ENCODE measurements around the gene UTS2R. TPM values are rescaled to one million over a fixed set of nuclear protein-coding genes. Genes with fewer than 3 reads are reported as not detected.

UTS2R gene
- total RNA-seq, 2 donors from 2014 or later, result 0.40 TPM; not detected in 1

GRCh38 chr17:82386255-82386831 lies 14.8 kb downstream of the UTS2R start:
- DNase-seq, result no peak
- H3K27ac ChIP-seq (ENCODE audit: low read depth, low read length), result no peak overlapping the region
- no peaks in the 10 kb centered on the region for H3K36me3 ChIP-seq (ENCODE audit: control insufficient read depth, insufficient read depth, low read length)
- H3K9ac ChIP-seq (ENCODE audit: extremely low read depth, low read length, poor library complexity, severe bottlenecking), result no peak overlapping the region
- TF ChIP-seq CTCF (conservative IDR thresholded peaks at IDR 0.05), result no peak
- H3K9me3 ChIP-seq (ENCODE audit: control insufficient read depth, low read length), result no peaks in the 10 kb centered on the region
- no peaks in the 10 kb centered on the region for H3K4me1 ChIP-seq (ENCODE audit: control insufficient read depth, insufficient read depth, low read length)
- Mint-ChIP-seq H3K9me3 (no peaks in the 10 kb centered on the region), H3K4me1 (no peaks in the 10 kb centered on the region), H3K27me3 (ENCODE audit: insufficient read depth) (peaks cover under 1% of the 10 kb centered on the region), H3K36me3 (ENCODE audit: low read depth) (no peaks in the 10 kb centered on the region), H3K27ac (no peak overlapping the region), H3K4me3 (no peak overlapping the region)
- 89 to 94% methylated on average over 9 to 13 of the region's 17 CpGs for WGBS, 2 experiments (ENCODE audit: insufficient coverage in 1 of 2, insufficient read length in 1 of 2)
- no peaks in the 10 kb centered on the region for H3K27me3 ChIP-seq (ENCODE audit: control insufficient read depth, insufficient read depth, low read length, poor library complexity, severe bottlenecking)
- no peak overlapping the region for H3K4me3 ChIP-seq (ENCODE audit: low read length)

GRCh38 chr17:82386881-82387704 lies 15.5 kb downstream of the UTS2R start:
- no peak for TF ChIP-seq CTCF (conservative IDR thresholded peaks at IDR 0.05)
- Mint-ChIP-seq H3K27ac (no peak overlapping the region), H3K27me3 (ENCODE audit: insufficient read depth) (no peaks in the 10 kb centered on the region), H3K4me3 (no peak overlapping the region), H3K9me3 (no peaks in the 10 kb centered on the region), H3K4me1 (no peaks in the 10 kb centered on the region), H3K36me3 (ENCODE audit: low read depth) (no peaks in the 10 kb centered on the region)
- Histone ChIP-seq H3K4me1 (ENCODE audit: control insufficient read depth, insufficient read depth, low read length) (no peaks in the 10 kb centered on the region), H3K9me3 (ENCODE audit: control insufficient read depth, low read length) (no peaks in the 10 kb centered on the region), H3K27ac (ENCODE audit: low read depth, low read length) (no peak overlapping the region), H3K4me3 (ENCODE audit: low read length) (no peak overlapping the region), H3K27me3 (ENCODE audit: control insufficient read depth, insufficient read depth, low read length, poor library complexity, severe bottlenecking) (no peaks in the 10 kb centered on the region), H3K36me3 (ENCODE audit: control insufficient read depth, insufficient read depth, low read length) (no peaks in the 10 kb centered on the region), H3K9ac (ENCODE audit: extremely low read depth, low read length, poor library complexity, severe bottlenecking) (no peak overlapping the region)
- no peak for DNase-seq
- WGBS, 2 experiments (ENCODE audit: insufficient coverage in 1 of 2, insufficient read length in 1 of 2), result 90 to 92% methylated on average over 23 to 38 of the region's 38 CpGs

GRCh38 chr17:82387705-82388106 lies 16.1 kb downstream of the UTS2R start:
- H3K36me3 Mint-ChIP-seq (ENCODE audit: low read depth), result peaks cover under 1% of the 10 kb centered on the region
- 91 to 98% methylated on average over 3 of the region's 3 CpGs for WGBS, 2 experiments (ENCODE audit: insufficient coverage in 1 of 2, insufficient read length in 1 of 2)
- Histone ChIP-seq H3K27me3 (ENCODE audit: control insufficient read depth, insufficient read depth, low read length, poor library complexity, severe bottlenecking) (no peaks in the 10 kb centered on the region), H3K27ac (ENCODE audit: low read depth, low read length) (no peak overlapping the region), H3K4me1 (ENCODE audit: control insufficient read depth, insufficient read depth, low read length) (no peaks in the 10 kb centered on the region), H3K36me3 (ENCODE audit: control insufficient read depth, insufficient read depth, low read length) (no peaks in the 10 kb centered on the region), H3K9ac (ENCODE audit: extremely low read depth, low read length, poor library complexity, severe bottlenecking) (no peak overlapping the region), H3K4me3 (ENCODE audit: low read length) (no peak overlapping the region), H3K9me3 (ENCODE audit: control insufficient read depth, low read length) (no peaks in the 10 kb centered on the region)
- H3K4me3 Mint-ChIP-seq, result no peak overlapping the region
- DNase-seq, result no peak
- peaks cover 3% of the 10 kb centered on the region for H3K4me1 Mint-ChIP-seq
- H3K27ac Mint-ChIP-seq, result no peak overlapping the region
- no peaks in the 10 kb centered on the region for H3K27me3 Mint-ChIP-seq (ENCODE audit: insufficient read depth)
- no peak for TF ChIP-seq CTCF (conservative IDR thresholded peaks at IDR 0.05)
- no peaks in the 10 kb centered on the region for H3K9me3 Mint-ChIP-seq
